Esophagus mucosa (tissue), 1 donor: Measurements from ENCODE around the gene FAM24B. TPM values are rescaled to one million over a fixed set of nuclear protein-coding genes. Genes with fewer than 3 reads are reported as not detected.
"Not testable (repeated sequence)": the region's sequence is repeated elsewhere in the genome, so short reads cannot be mapped to it uniquely, and the experiment has no call there.

Experiments used
- ATAC-seq: fragments of 200-7000 bp; cut with Tn5 transposase; one replicate; pipeline ENCODE4 v1.9.1; 2020
- total RNA-seq: library from RNA; stranded (reverse); gene quantifications from one replicate; pipeline ENCODE4 v1.2.4, GENCODE V29; 2023
- donor health status: DM: yes; HTN: yes; CAD: no.

FAM24B gene
- total RNA-seq, 1 donor from 2014 or later: 2.0 TPM

- ATAC-seq: not testable (repeated sequence)
Observed at GRCh38 chr10:122858042-122858441, 21.3 kb downstream of the FAM24B start.

GRCh38 chr10:122856902-122857301 is 22.5 kb downstream of the FAM24B start:
- ATAC-seq: no peak

- no peak for ATAC-seq
Observed at GRCh38 chr10:122855745-122856144, 23.6 kb downstream of the FAM24B start.

- ATAC-seq: no peak
Observed at GRCh38 chr10:122854648-122855047, 24.7 kb downstream of the FAM24B start.

- no peak for ATAC-seq
Observed at GRCh38 chr10:122853665-122854313, 25.6 kb downstream of the FAM24B start.

GRCh38 chr10:122852261-122852660 is 27.1 kb downstream of the FAM24B start:
- no peak for ATAC-seq

GRCh38 chr10:122850705-122851640 is 28.4 kb downstream of the FAM24B start:
- no peak for ATAC-seq

- no peak for ATAC-seq
Observed at GRCh38 chr10:122849900-122850605, 29.3 kb downstream of the FAM24B start.

- ATAC-seq: no peak
Observed at GRCh38 chr10:122849090-122849489, 30.3 kb downstream of the FAM24B start.

GRCh38 chr10:122847782-122848604 is 31.4 kb downstream of the FAM24B start:
- no peak for ATAC-seq

- no peak for ATAC-seq
Observed at GRCh38 chr10:122845783-122846332, 33.5 kb downstream of the FAM24B start, which contains the start of gene CUZD1. CUZD1 (minus strand) TSS chr10:122845857; CDS start chr10:122845843, 14 bp downstream.

GRCh38 chr10:122844146-122844545 is 35.2 kb downstream of the FAM24B start:
- no peak for ATAC-seq

GRCh38 chr10:122841569-122841968 is 37.8 kb downstream of the FAM24B start:
- ATAC-seq: no peak

GRCh38 chr10:122839505-122839904 is 39.9 kb downstream of the FAM24B start:
- no peak for ATAC-seq

- no peak for ATAC-seq
Observed at GRCh38 chr10:122838880-122839279, 40.5 kb downstream of the FAM24B start.

- ATAC-seq: no peak
Observed at GRCh38 chr10:122835908-122836307, 43.5 kb downstream of the FAM24B start.

GRCh38 chr10:122830965-122831353 is 48.4 kb downstream of the FAM24B start:
- ATAC-seq: no peak

- ATAC-seq: no peak
Observed at GRCh38 chr10:122830273-122830964, 49.0 kb downstream of the FAM24B start.

- ATAC-seq: no peak
Observed at GRCh38 chr10:122829454-122829853, 49.9 kb downstream of the FAM24B start.

- ATAC-seq: no peak
Observed at GRCh38 chr10:122828716-122829255, 50.6 kb downstream of the FAM24B start.

GRCh38 chr10:122827302-122827701 is 52.1 kb downstream of the FAM24B start:
- no peak for ATAC-seq
